NCI-H2029 treated with DMSO at 0.1 percent for 48 hours (cell line): ENCODE data around the gene MMP24OS.

ENCODE experiments used
- DNase-seq: peaks from one replicate; lab custom pipeline; 2025; lab: John Stamatoyannopoulos, UW

MMP24OS gene

GRCh38 chr20:35251613-35251940 is 26.3 kb downstream of the MMP24OS start:
- DNase-seq, result no peak

- no peak for DNase-seq
Measured at GRCh38 chr20:35248641-35249475, 29.1 kb downstream of the MMP24OS start.

GRCh38 chr20:35246723-35247122 is 31.2 kb downstream of the MMP24OS start:
- DNase-seq, result no peak

GRCh38 chr20:35243986-35244385 is 33.9 kb downstream of the MMP24OS start:
- no peak for DNase-seq

- DNase-seq, result no peak
Measured at GRCh38 chr20:35243317-35243716, 34.6 kb downstream of the MMP24OS start.

GRCh38 chr20:35240811-35241293 is 37.1 kb downstream of the MMP24OS start:
- DNase-seq, result no peak

GRCh38 chr20:35240083-35240810 is 37.7 kb downstream of the MMP24OS start:
- DNase-seq, result no peak

GRCh38 chr20:35238735-35239134 is 39.2 kb downstream of the MMP24OS start:
- DNase-seq, result no peak

GRCh38 chr20:35238170-35238569 is 39.8 kb downstream of the MMP24OS start:
- no peak for DNase-seq

- no peak for DNase-seq
Measured at GRCh38 chr20:35237486-35237885, 40.4 kb downstream of the MMP24OS start.

GRCh38 chr20:35235881-35236280 is 42.0 kb downstream of the MMP24OS start:
- DNase-seq, result peak; percentile 79

- peak; percentile 8 for DNase-seq
Measured at GRCh38 chr20:35232575-35232974, 45.3 kb downstream of the MMP24OS start.

GRCh38 chr20:35226884-35227681 is 50.8 kb downstream of the MMP24OS start:
- DNase-seq, result peak; percentile 5
